HG02588 (cell line): ENCODE results near the gene CLRN3.

Experiments
- ATAC-seq: cut with Tn5 transposase; IDR thresholded peaks from one replicate; pipeline ENCODE4 v1.9.1; 2021; ENCODE audit warnings: mild to moderate bottlenecking, moderate library complexity; ENCODE audit not compliant: unreplicated experiment

Gene CLRN3

GRCh38 chr10:127850944-127851343 lies 41.8 kb downstream of the CLRN3 start:
- no peak for ATAC-seq

GRCh38 chr10:127849921-127850320 lies 42.8 kb downstream of the CLRN3 start:
- ATAC-seq = no peak

- no peak for ATAC-seq
Observed at GRCh38 chr10:127849224-127849623, 43.5 kb downstream of the CLRN3 start.

GRCh38 chr10:127848226-127848625 lies 44.5 kb downstream of the CLRN3 start:
- no peak for ATAC-seq

- no peak for ATAC-seq
Observed at GRCh38 chr10:127845756-127846155, 47.0 kb downstream of the CLRN3 start.

GRCh38 chr10:127840884-127841283 lies 51.9 kb downstream of the CLRN3 start:
- no peak for ATAC-seq

GRCh38 chr10:127836966-127837365 lies 55.8 kb downstream of the CLRN3 start:
- no peak for ATAC-seq

GRCh38 chr10:127836176-127836575 lies 56.6 kb downstream of the CLRN3 start:
- ATAC-seq = no peak

GRCh38 chr10:127834791-127835190 lies 58.0 kb downstream of the CLRN3 start:
- no peak for ATAC-seq

- ATAC-seq = no peak
Observed at GRCh38 chr10:127834221-127834620, 58.5 kb downstream of the CLRN3 start.

- no peak for ATAC-seq
Observed at GRCh38 chr10:127833804-127834203, 58.9 kb downstream of the CLRN3 start.

GRCh38 chr10:127832501-127832900 lies 60.2 kb downstream of the CLRN3 start:
- ATAC-seq = no peak

GRCh38 chr10:127830414-127830813 lies 62.3 kb downstream of the CLRN3 start:
- no peak for ATAC-seq
